HG03135 (cell line): Measurements from ENCODE around the gene TRABD2B.

Source experiments
- ATAC-seq: cut with Tn5 transposase; IDR thresholded peaks from one replicate; pipeline ENCODE4 v1.9.1; 2021; ENCODE audit warnings: mild to moderate bottlenecking, moderate library complexity; ENCODE audit not compliant: unreplicated experiment

TRABD2B gene

DNA sequence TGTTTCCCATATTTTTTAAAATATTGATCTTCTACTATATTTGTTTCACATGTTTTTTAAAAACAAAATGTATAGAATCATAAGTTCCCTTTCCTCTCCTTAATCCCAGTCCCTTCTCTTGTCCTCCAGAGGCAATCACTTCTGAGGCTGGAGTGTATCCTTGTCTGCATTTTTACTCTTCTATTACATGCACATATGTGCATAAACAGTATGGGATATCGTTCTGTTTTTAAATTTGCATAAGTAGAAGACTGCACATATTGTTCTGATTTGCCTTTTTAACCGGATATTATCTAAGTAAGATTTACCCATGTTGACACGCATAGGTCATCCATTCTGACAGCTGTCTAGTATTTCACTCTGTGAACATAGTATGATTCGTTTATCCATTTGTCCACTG lies 142.0 kb downstream of the TRABD2B start:
- no peak for ATAC-seq

DNA sequence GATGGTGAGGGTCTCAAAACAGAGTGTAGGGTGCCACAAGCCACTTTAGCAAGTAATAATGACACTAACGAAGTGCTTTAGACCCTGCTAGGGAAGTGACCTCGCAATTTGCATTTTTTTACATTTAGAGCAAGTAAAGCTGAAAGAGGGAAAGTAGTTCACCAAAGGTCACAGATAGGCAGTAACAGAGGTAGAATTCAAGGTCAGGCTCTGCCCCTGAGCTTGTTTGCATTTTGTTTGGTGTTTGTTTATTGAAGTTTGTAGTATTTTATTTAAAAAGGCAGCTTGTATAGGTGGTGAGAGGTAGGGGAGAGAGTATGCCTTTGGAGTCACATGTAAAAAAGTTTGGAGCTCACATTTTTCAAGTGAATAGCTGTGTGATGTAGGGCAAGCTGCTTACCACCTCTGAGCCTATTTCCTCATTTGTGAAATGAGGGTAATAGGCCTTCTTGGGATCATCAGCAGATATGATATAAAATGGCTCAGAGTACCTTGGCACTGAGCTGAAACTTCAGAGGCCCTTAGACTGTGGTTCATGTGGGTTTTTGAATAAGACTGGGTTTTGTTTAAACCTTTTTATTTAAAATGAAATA lies 142.5 kb downstream of the TRABD2B start:
- ATAC-seq = no peak

DNA sequence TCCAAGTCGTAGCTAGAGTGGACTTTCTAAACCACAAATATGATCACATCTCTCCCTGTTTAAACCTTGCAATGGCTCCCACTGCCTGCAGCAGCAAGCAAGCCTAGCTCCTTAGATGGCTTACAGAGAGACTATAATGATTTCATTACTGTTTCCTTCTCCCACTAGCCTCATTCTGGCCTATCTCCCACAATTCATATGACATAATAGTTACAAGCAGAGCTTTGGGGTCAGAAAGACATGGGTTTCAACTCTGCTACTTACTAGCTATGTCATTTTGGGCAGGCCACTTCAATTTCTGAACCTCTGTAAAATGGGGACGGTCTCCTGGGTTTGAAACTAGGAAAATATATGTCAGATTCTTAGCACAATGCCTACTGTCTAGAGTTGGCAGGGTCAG lies 143.3 kb downstream of the TRABD2B start:
- ATAC-seq = no peak

DNA sequence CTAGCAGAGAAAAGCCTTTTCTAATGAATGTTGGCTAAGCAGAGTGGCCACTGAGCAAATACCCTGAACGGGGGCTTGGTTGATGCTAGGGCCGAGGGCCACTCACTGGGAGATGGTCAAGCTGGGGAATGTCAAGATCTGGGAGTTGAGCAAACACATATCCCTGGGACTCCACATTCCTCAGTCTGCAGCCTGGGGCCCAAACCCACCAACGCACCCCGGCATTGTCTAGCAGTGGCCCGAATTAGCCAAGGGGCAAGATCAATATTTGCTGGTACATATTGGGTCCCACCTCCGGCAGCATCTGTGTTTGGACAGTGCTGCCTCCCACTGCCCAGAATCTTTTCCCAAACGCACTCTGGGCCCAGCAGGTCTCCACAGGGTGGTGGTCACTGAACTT lies 144.1 kb downstream of the TRABD2B start:
- ATAC-seq = no peak

DNA sequence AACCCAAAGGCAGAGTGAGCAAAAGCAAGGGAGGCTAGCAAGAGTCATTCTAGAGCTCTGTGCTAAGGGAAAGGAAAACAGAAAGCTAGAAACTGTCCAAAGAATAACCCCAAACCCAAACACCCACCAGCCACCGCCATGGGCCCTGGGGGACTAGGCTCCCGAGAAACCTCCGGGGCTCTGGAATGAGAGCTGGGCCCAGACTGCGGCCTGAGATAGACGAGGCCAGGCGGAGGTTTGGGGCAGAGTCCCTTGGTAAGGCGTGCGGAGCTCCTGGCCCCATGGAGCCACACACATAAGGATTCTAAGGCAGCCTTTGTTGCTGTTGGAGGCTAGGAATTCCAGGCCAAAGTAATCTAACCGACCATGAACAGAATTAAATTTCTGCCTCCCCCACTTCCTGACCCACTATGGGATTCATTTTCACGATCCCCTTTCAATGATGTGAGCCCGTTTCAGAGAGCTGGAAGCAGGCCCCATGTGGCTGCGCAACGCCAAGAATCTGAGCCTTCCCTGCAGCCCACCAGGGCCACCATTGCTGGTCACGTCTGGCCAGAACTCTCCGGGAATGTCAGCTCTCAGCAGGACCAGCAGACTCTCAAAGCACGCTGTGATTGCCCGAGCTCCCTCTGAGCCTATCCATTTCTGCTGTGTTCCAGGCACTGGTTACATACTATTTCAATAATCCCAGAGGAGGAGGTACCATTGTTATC lies 145.0 kb downstream of the TRABD2B start:
- ATAC-seq = no peak

DNA sequence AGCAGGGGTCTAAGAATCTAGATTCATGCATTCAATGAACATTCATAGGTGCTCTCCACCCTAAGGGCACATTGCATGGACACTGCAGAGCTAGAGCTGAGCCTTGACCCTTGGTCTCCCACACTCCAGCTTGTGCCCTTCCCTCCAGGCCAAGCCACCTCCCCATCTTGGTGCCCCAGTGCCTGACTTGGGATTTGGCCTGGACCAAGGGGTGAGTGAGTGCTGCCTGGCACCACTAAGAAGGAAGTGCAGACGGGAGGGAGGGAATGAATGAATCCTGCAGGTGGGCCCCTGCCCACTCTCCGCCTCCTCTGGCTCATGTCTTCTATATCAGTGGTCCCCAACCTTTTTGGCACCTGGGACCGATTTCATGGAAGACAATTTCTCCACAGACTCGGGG lies 146.7 kb downstream of the TRABD2B start:
- ATAC-seq = no peak

DNA sequence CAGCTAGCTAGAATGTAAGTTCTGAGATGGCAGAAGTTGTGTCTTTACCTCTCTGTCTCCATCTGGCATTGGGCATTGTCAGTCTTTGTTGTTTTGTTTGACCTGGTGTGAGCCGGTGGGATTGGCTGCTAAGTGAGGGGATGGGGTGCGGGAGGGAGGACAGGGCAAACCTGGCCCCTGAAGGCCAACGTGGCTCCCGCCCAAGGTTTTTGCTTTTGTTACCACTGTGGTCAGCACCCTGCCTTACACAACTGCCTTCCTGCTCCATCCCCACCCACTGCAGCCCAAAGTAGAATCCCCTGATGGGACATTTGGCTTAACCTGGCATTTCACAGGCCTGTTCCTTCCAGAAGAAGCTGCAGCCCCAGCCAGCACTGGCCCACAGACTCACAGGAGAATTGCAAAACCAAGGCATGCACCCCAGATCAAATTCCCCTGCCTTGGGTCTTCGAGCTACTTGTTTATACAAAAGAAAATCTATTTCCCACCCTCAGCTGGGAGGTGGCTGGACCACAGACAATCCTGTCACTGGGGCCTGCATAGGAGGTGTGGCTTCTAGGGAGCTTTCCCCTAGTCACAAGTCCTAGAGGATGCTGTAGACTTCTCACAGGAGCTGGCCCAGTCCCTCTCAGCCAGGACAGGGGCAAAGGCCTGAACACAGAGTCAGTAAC lies 147.5 kb downstream of the TRABD2B start:
- ATAC-seq = no peak

DNA sequence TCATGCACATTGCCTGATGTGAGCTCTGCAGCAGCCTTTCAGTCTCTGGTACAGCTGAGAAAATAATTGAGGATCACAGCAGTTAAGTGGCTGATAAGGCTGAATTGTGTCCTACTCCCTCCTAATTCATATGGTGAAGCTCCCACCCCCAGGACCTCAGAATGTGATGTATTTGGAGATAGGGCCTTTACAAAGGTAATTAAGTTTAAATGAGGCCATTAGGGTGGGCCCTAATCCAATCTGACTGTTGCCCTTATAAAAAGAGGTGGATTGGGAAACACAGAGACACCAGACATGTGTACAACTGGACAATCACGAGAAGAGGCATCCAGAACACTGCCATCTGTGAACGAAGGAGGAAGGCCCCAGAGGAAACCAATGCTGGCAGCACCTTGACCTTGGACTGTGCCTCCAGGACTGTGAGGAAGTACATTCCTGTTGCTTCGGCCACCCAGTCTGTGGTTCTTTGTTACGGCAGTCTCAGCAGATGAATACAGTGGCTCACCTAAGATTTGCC lies 148.1 kb downstream of the TRABD2B start:
- no peak for ATAC-seq

DNA sequence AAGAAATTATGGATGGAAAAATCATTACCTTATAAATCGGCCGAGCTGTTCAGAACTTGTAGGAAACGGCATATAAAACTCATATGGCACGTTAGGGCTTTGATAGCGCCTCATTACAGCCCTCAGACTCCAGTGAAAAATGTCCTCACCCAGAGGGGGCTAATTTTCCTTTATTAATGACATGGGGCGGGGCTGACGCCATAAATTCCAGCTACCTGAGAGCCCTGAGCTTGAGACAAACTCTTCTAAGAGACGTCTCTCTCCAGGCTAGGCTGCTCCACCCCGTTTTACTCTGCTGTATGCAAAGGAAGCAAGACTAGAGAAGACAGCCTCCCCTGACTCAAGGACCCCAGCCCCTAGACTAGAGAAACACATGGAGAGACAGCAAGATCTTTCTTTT lies 149.4 kb downstream of the TRABD2B start:
- ATAC-seq = no peak

DNA sequence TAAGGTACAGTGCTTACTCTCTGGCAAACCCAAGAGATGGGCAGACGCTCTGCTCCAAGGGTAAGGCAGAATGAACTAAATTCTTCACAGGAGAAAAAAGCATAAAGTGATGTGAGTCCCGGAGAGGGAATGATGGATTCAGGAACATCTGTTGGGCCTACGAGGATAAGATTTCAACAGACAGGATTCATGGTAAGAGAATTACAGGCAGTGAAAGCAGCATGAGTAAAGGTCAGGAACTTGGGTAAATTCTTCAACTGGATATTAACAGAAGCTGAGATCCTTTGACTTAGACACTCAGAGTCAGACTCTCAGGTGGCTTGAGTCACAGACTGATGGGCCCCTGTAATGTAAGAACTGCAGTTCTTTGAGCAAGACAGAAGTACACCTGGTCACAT lies 152.6 kb downstream of the TRABD2B start:
- ATAC-seq = no peak

DNA sequence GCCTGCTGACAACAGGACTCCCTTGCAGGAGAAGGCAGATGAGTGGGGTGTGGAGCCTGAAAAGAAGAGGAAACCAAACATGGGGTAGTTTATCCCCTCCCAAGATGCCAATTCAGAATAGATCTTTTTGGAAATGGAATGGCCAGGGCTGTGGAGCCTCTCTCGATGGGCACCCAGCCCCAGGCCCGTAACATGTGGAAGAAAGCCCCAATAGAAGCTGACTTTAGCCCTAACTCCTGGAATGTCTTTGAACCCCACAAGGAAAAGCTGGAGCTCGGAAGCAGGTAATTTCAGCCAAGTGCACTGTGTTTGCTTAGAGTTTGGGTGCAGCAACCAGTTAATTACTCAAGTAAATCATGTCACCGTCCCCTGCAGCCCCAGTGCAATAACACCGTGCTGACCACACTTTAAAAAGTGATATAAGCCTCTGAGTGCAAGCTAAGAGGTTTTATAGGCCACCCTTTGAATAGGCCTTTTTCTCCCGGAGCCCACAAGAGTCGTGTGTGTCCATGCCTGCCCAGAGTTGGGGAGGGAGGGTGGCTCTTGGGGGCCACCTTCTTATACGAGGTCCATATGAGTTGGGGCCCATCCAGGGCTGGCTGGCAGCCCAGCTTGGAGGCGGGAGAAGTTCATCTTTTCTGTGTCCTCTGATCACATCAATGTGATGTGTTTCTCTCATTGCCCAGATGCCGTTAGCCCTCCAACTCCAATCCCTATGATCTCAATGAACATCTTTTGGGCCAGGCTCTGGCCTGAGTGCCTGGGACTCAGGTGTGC lies 153.2 kb downstream of the TRABD2B start:
- no peak for ATAC-seq

DNA sequence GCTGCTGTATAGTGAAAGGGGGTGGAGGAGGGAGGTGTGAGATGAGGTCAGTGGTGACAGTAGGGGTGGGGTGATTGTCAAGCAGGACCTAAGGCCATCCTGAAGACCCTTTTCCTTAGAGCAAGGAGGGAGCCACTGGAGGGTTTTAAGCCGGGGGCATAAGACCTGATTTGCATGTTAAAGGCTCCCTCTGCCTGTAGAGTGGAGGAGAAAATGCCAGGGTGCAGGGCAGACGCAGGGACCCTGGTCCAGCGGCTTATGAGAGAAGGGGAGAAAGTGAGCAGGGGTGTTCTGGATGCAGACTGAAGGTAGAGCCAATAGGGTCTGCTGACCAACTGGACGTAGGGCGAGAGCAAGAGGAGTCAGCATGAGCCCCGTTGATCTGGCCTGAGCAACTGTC lies 154.1 kb downstream of the TRABD2B start:
- ATAC-seq = no peak

DNA sequence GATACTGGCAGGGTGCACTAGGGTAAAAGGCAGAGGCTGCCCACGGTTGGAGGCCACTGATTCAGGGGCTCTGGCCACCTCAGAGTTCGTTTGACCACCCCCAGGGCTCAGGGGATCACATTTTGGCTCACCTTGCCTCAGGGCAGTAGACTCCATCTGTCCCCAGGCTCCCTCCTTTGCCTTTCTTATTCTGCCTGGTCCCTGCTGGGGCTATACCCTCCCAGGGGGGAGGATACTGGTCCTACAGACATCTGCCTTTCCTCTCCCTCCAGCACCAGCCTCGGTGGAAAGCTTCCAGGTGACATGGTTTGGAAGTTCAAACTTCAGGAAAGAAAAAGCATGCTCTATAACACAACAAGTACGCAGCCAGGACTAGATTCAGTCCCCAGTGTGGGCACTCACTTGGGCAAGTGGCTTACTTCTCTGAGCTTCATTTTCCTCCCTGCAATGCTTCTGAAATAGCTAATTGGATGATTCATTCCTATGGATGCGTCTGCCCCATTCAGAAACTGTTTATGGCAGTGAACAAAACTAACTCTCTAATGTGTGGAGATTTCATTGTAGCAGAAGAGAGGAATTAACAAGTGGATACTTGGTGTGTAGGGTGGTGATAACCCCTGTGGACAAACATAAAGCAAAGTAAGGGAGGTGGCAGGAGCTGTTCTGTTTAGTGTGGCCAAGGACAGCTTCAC lies 154.8 kb downstream of the TRABD2B start:
- ATAC-seq = no peak

DNA sequence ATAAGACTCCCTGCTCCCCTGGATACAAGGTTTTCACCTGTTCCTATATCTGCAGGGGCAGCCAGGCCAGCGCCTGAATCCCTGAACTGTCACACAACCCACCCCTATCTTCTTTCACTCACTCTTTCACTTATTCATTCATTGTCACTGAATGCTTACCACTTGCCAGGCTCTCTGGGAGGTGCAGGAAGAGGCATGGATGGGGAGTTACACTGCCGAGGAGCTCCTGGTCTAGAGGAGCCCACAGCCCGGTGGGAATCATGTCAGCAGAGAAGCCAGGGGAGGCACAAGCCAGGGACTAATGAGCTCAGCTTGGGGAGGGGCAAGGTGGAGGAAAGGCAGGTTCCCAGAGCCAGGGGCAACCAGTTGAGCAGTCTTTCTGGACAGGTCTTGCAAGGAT lies 155.8 kb downstream of the TRABD2B start:
- ATAC-seq = no peak

DNA sequence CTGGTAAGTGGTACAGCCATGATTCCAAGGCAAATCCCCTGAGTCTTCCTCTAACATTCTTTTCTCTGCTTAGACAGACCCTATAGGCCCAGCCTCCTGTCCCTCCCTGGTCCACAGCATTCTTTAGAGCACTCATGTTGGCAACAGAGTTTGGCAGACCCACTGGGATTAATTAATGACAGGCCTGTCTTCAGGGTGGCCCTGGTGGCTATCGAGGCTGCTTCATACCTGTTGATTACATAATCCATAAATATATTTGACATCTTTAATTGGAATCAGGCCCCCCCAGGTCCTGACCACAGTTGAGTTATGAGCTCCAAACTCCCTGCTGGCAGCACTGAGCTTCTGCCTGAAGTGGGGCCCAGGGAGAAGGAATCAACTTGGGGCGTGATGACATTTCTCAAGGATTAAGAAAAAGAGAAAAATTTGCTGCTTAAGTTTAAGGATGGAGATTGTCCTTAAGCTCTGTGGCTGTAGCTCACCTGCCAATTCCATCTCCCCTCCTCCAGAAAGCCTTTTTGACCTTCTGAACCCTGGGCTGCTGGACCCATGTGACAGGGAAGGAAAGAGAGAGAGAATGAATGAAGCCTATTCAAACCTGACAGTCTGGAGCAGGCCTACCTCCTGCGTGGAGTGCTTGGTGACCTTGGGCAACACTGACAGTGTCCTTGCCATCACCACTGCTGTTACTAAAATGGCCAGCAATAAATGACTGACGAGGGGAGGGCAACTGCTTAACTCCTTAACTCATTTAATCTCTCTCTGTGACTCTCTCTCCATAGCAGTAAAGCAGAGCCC lies 156.6 kb downstream of the TRABD2B start:
- ATAC-seq = no peak

DNA sequence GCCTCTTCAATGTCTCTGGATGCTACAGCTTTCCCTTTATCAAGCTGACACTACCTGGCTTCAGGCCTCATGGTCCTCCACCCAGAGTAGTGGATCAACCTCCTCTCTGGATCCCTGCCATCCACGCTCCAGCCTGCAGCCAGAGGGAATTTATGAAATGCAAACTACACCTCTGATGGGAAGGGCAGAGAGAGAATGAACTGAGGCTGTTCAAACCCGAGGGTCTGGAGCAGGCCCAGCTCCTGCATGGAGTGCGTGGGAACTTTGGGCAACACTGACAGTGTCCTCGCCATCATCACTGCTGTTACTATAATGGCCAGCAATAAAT lies 157.8 kb downstream of the TRABD2B start:
- ATAC-seq = no peak

DNA sequence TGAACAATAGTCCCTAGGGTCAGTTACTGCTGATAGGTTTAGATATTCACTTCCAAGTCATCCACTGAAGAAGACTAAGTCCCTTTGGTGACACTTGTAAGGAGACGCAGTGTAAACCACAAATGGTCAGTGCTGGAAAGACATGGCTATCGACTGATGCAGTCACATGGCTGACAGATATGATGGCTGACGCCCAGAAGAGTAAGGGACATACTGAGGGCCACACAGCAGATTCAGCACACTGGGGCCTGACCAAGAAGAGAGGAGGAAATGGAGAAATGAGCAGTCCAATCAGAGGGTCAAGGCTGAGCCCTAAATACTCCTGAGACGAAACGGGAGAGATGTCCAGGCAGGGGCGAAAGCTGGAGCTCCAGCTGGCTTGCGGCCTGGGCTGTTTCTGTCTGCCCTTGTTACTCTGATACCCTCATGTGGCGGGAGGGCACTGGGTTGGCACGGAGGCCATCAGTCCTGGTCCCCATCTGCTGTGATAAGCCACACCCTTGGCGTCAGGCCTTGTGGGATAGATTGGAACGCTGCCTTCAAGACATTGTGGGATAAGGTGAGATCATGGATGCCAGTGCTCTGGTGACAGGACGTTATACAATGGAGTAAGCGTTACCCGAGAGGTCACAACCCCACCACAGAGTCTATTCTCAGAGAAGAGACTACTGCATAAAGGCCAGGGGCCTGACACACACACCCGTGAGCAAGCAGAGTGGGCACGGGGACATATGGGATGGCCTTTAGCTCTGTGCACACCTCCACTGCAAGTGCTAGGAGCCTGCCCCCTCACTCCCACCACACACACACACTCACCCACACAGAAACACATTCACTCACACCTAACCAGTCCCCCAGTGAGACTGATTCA lies 158.4 kb downstream of the TRABD2B start:
- no peak for ATAC-seq

DNA sequence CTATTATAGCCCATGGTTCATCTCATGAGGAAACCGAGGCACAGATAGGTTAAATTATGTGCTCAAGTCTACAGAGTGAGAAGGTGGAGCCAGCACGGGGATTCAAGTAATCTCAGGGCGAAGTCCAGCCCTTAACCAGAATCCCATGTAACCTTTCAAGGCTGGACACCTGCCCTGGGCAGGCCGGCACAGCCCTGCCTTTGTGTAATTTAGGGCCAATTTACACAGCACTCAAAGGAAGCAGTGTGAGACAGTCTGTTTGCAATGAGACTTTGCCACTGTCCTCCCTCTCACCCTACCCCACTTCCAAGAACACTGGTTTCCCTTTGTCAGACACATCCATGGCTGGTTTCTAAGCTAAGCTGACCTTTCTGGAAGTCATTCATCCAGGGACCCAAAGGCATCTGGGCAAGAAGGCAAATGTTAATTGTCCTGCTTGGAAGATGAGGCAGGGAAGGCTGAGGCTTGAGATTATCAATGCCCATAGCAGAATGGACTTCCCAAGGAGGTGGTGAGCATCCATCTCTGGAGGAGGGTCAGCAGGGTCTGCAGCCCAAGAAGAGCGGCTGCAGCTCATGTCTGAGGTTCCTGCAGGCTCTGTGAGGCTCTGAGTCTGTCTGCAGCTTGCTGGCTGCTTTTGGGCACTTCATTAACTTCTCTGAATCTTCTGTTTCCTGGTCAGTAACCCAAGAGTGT lies 159.2 kb downstream of the TRABD2B start:
- ATAC-seq = no peak
